SHP77 treated with DMSO at 0.1 percent for 48 hours (cell line): Measurements from ENCODE around the gene RGS9BP.
"Not testable (repeated sequence)": the region's sequence is repeated elsewhere in the genome, so short reads cannot be mapped to it uniquely, and the experiment has no call there.

Experiments used
- DNase-seq: peaks from one replicate; lab custom pipeline; 2025; lab: John Stamatoyannopoulos, UW

Gene RGS9BP

GRCh38 chr19:32671883-32672593 lies 3.6 kb upstream of the RGS9BP start:
- DNase-seq = no peak

GRCh38 chr19:32672841-32673240 lies 2.8 kb upstream of the RGS9BP start:
- DNase-seq = no peak

- DNase-seq = no peak
Observed at GRCh38 chr19:32673573-32673972, 2.1 kb upstream of the RGS9BP start.

GRCh38 chr19:32674153-32674930 lies 1.3 kb upstream of the RGS9BP start:
- no peak for DNase-seq

GRCh38 chr19:32674931-32675719 lies 523 bp upstream of the RGS9BP start, which contains the start of gene ANKRD27:
TSS of gene ANKRD27 (minus strand) at chr19:32675180. CDS start at chr19:32659015, 16,165 bp downstream.
- DNase-seq = peak; percentile 86

GRCh38 chr19:32676186-32676894 lies 692 bp downstream of the RGS9BP start:
- DNase-seq = no peak

GRCh38 chr19:32676895-32677359 lies 1.3 kb downstream of the RGS9BP start:
- DNase-seq = no peak

GRCh38 chr19:32677657-32678056 lies 2.0 kb downstream of the RGS9BP start:
- no peak for DNase-seq

- DNase-seq = no peak
Observed at GRCh38 chr19:32680986-32681385, 5.3 kb downstream of the RGS9BP start.

GRCh38 chr19:32682317-32682716 lies 6.7 kb downstream of the RGS9BP start:
- DNase-seq = no peak

- DNase-seq = no peak
Observed at GRCh38 chr19:32686847-32687475, 11.3 kb downstream of the RGS9BP start.

- no peak for DNase-seq
Observed at GRCh38 chr19:32687681-32688080, 12.0 kb downstream of the RGS9BP start.

GRCh38 chr19:32688311-32688710 lies 12.7 kb downstream of the RGS9BP start:
- DNase-seq = no peak

GRCh38 chr19:32691291-32691951 lies 15.8 kb downstream of the RGS9BP start, which contains the start of gene NUDT19:
TSS of gene NUDT19 (plus strand) at chr19:32691821. CDS start at chr19:32691961, 140 bp downstream.
- DNase-seq = peak; percentile 88

- no peak for DNase-seq
Observed at GRCh38 chr19:32691952-32692726, 16.5 kb downstream of the RGS9BP start.

- DNase-seq = no peak
Observed at GRCh38 chr19:32692727-32693061, 17.0 kb downstream of the RGS9BP start.

GRCh38 chr19:32693151-32694108 lies 17.8 kb downstream of the RGS9BP start:
- DNase-seq = not testable (repeated sequence)

GRCh38 chr19:32694316-32694715 lies 18.7 kb downstream of the RGS9BP start:
- not testable (repeated sequence) for DNase-seq

GRCh38 chr19:32694851-32695250 lies 19.2 kb downstream of the RGS9BP start:
- DNase-seq = not testable (repeated sequence)
